Measurements from ENCODE around the gene NAPA.

Gene NAPA

GRCh38 chr19:47456721-47457474 is 58.0 kb downstream of the NAPA start:
- FAIRE-seq, result no peak

- no peak for FAIRE-seq
These were observed 64.4 kb downstream of the NAPA start for GRCh38 chr19:47450478-47450877.

GRCh38 chr19:47448360-47448727 is 66.5 kb downstream of the NAPA start:
- no peak for FAIRE-seq

- no peak for FAIRE-seq
These were observed 67.1 kb downstream of the NAPA start for GRCh38 chr19:47447470-47448359.

- no peak for FAIRE-seq
These were observed 68.1 kb downstream of the NAPA start for GRCh38 chr19:47446534-47447469.

- FAIRE-seq, result no peak
These were observed 68.9 kb downstream of the NAPA start for GRCh38 chr19:47445937-47446402.

GRCh38 chr19:47445527-47445926 is 69.3 kb downstream of the NAPA start:
- FAIRE-seq, result no peak

- FAIRE-seq, result no peak
These were observed 70.5 kb downstream of the NAPA start for GRCh38 chr19:47444388-47444821.

GRCh38 chr19:47443331-47443730 is 71.5 kb downstream of the NAPA start:
- FAIRE-seq, result no peak

GRCh38 chr19:47438793-47439220 is 76.1 kb downstream of the NAPA start:
- no peak for FAIRE-seq
